ENCODE data around the gene GINS2. TPM values are rescaled to one million over a fixed set of nuclear protein-coding genes. Genes with fewer than 3 reads are reported as not detected.

The GINS2 gene
- total RNA-seq, 2 experiments from 2014 or later, result 74.3 to 142 TPM

DNA sequence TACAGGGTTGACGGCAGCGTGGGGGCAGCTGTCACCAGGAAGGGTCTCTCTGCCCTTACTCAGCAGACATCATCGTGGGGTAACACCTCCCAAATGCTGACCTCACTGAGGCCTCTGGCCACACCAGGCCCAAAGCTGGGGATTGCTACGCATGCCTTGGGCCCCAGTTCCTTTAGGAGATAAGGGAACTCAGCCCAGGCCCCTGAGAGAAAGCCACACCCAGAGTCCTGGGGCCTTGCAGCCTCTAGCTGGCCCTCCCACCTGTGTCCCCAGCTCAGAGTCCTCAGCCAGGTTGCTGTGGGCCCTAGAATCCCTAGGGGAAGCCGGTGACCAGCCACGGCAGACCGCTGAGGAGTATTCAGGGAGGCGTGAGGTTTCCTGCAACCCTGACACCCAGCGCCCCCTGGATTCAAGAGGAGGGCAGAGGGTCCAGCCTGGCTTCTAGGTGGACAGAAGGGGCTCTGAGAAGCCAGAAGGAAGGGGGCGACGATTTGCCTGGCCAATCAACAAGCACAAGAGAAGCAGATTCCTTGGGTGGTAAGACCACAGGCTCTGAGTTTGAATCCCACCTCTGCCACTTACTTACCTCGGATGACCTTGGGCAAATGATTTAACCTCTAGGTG is 10.3 kb upstream of the GINS2 start:
- Histone ChIP-seq H2AFZ (ENCODE audit: low read length) (no peak overlapping the region), H3K27ac (ENCODE audit: low read depth, low read length, poor library complexity, severe bottlenecking) (no peak overlapping the region), H3K4me3 (ENCODE audit: low read depth, low read length, poor library complexity, severe bottlenecking) (no peak overlapping the region), H4K20me1 (ENCODE audit: insufficient read depth, low read length) (no peaks in the 10 kb centered on the region), H3K79me2 (ENCODE audit: insufficient read depth, low read depth, low read length) (no peaks in the 10 kb centered on the region), H3K4me2 (ENCODE audit: low read length) (no peak overlapping the region), H3K36me3 (ENCODE audit: insufficient read depth, low read length) (no peaks in the 10 kb centered on the region), H3K4me1 (ENCODE audit: insufficient read depth, low read length, poor library complexity, severe bottlenecking) (peaks cover 8% of the 10 kb centered on the region), H3K9me3 (ENCODE audit: low read length) (no peaks in the 10 kb centered on the region), H3K9me2 (ENCODE audit: insufficient read depth, low read length) (no peaks in the 10 kb centered on the region)
- TF ChIP-seq, protein P1, sequence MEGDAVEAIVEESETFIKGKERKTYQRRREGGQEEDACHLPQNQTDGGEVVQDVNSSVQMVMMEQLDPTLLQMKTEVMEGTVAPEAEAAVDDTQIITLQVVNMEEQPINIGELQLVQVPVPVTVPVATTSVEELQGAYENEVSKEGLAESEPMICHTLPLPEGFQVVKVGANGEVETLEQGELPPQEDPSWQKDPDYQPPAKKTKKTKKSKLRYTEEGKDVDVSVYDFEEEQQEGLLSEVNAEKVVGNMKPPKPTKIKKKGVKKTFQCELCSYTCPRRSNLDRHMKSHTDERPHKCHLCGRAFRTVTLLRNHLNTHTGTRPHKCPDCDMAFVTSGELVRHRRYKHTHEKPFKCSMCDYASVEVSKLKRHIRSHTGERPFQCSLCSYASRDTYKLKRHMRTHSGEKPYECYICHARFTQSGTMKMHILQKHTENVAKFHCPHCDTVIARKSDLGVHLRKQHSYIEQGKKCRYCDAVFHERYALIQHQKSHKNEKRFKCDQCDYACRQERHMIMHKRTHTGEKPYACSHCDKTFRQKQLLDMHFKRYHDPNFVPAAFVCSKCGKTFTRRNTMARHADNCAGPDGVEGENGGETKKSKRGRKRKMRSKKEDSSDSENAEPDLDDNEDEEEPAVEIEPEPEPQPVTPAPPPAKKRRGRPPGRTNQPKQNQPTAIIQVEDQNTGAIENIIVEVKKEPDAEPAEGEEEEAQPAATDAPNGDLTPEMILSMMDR (conservative IDR thresholded peaks at IDR 0.05; ENCODE audit: low read length), result no peak
- no peak for TF ChIP-seq EZH2phosphoT487 (IDR thresholded peaks at IDR 0.05; ENCODE audit: borderline replicate concordance, low read depth, low read length)
- ChIA-PET CTCF (ENCODE audit: unreplicated experiment) (no interaction called here), POLR2A (no interaction called here)
- no TSS peak for BruUV-seq (replicated peaks)
- no peak for DNase-seq (ENCODE audit: low spot score)
- intact Hi-C loops (cut with micrococcal nuclease; ENCODE audit: unreplicated experiment), result no loop called here

DNA sequence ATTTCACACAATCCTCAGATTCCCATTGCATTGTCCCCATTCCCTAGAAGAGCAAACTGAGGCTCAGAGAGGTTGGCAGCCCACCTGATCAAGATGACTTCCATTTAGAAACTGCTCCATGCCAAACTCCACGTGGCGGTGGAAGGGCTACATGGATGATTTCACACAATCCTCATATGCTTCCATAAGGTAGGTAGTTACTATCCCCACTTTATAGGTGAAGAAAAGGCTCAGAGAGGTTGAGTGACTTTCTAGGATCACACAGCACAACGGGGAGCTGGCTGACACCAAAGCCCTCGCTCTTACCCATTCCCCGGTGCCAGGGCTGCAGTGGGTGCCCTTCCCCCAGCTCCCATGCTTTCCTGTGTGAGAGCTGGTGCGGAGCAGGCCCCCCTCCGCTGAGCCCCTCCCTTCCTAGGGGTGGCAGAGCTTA is 9.7 kb upstream of the GINS2 start:
- H3K27ac ChIP-seq (ENCODE audit: low read depth, low read length, poor library complexity, severe bottlenecking), result no peak overlapping the region

DNA sequence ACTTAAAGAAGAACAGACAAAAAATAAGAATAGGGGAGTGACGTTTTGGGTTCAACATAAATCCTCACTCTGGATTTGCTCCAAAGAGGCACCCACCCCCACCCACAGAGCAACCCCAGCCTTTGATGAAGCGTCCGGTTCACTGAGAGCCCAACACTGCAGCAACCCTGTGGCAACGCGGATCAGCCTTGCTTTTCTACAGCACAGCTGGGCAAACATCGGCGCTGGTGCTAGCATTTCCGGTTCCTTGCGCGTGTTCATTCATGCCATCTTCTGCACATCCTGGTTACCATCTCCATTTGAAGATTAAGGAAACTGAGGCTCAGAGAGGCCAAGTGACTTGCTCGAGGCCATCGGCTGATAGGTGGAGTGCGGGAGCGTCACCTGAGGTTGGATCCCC is 8.7 kb upstream of the GINS2 start:
- no TSS peak for BruUV-seq (replicated peaks)
- Histone ChIP-seq H4K20me1 (ENCODE audit: insufficient read depth, low read length) (no peaks in the 10 kb centered on the region), H2AFZ (ENCODE audit: low read length) (no peak overlapping the region), H3K4me2 (ENCODE audit: low read length) (no peak overlapping the region), H3K9me3 (ENCODE audit: low read length) (no peaks in the 10 kb centered on the region), H3K4me3 (ENCODE audit: low read depth, low read length, poor library complexity, severe bottlenecking) (no peak overlapping the region), H3K4me1 (ENCODE audit: insufficient read depth, low read length, poor library complexity, severe bottlenecking) (peaks cover 8% of the 10 kb centered on the region), H3K27ac (ENCODE audit: low read depth, low read length, poor library complexity, severe bottlenecking) (no peak overlapping the region), H3K79me2 (ENCODE audit: insufficient read depth, low read depth, low read length) (no peaks in the 10 kb centered on the region), H3K9me2 (ENCODE audit: insufficient read depth, low read length) (no peaks in the 10 kb centered on the region), H3K36me3 (ENCODE audit: insufficient read depth, low read length) (no peaks in the 10 kb centered on the region)
- intact Hi-C loops (cut with micrococcal nuclease; ENCODE audit: unreplicated experiment), result no loop called here
- ChIA-PET CTCF (ENCODE audit: unreplicated experiment) (no interaction called here), POLR2A (no interaction called here)
- TF ChIP-seq EZH2phosphoT487 (IDR thresholded peaks at IDR 0.05; ENCODE audit: borderline replicate concordance, low read depth, low read length), result no peak
- TF ChIP-seq, protein P1 (conservative IDR thresholded peaks at IDR 0.05; ENCODE audit: low read length), result no peak
- DNase-seq (ENCODE audit: low spot score), result no peak

More for the DNA sequence above, 9.7 kb upstream of the GINS2 start:
- no peaks in the 10 kb centered on the region for H4K20me1 ChIP-seq (ENCODE audit: insufficient read depth, low read length)
- H3K79me2 ChIP-seq (ENCODE audit: insufficient read depth, low read depth, low read length), result no peaks in the 10 kb centered on the region
- H3K4me1 ChIP-seq (ENCODE audit: insufficient read depth, low read length, poor library complexity, severe bottlenecking), result peaks cover 8% of the 10 kb centered on the region
- ChIA-PET POLR2A (no interaction called here), CTCF (ENCODE audit: unreplicated experiment) (no interaction called here)
- intact Hi-C loops (cut with micrococcal nuclease; ENCODE audit: unreplicated experiment), result no loop called here
- H2AFZ ChIP-seq (ENCODE audit: low read length), result no peak overlapping the region
- H3K36me3 ChIP-seq (ENCODE audit: insufficient read depth, low read length), result no peaks in the 10 kb centered on the region
- H3K9me3 ChIP-seq (ENCODE audit: low read length), result no peaks in the 10 kb centered on the region
- no peak overlapping the region for H3K4me3 ChIP-seq (ENCODE audit: low read depth, low read length, poor library complexity, severe bottlenecking)
- no TSS peak for BruUV-seq (replicated peaks)
- no peaks in the 10 kb centered on the region for H3K9me2 ChIP-seq (ENCODE audit: insufficient read depth, low read length)
- DNase-seq (ENCODE audit: low spot score), result no peak
- TF ChIP-seq, protein P1 (conservative IDR thresholded peaks at IDR 0.05; ENCODE audit: low read length), result no peak
- TF ChIP-seq EZH2phosphoT487 (IDR thresholded peaks at IDR 0.05; ENCODE audit: borderline replicate concordance, low read depth, low read length), result no peak
- no peak overlapping the region for H3K4me2 ChIP-seq (ENCODE audit: low read length)

Measured in OCI-LY7 (cell line).